Stimulated activated CD4-positive, alpha-beta T cell treated with anti-CD3 and anti-CD28 coated beads, Interleukin-2, amount 100 ng/mL, for 48 hours (primary cell): ENCODE measurements around the gene MCF2L.
"Not testable (repeated sequence)": the region's sequence is repeated elsewhere in the genome, so short reads cannot be mapped to it uniquely, and the experiment has no call there.

Source experiments
- DNase-seq, 2 donors: peaks; one replicate each; pipeline ENCODE4 v3.0.0-alpha.2; 2020

Gene MCF2L

GRCh38 chr13:113086991-113087922 is 118.2 kb downstream of the MCF2L start:
- no peak for DNase-seq

DNA sequence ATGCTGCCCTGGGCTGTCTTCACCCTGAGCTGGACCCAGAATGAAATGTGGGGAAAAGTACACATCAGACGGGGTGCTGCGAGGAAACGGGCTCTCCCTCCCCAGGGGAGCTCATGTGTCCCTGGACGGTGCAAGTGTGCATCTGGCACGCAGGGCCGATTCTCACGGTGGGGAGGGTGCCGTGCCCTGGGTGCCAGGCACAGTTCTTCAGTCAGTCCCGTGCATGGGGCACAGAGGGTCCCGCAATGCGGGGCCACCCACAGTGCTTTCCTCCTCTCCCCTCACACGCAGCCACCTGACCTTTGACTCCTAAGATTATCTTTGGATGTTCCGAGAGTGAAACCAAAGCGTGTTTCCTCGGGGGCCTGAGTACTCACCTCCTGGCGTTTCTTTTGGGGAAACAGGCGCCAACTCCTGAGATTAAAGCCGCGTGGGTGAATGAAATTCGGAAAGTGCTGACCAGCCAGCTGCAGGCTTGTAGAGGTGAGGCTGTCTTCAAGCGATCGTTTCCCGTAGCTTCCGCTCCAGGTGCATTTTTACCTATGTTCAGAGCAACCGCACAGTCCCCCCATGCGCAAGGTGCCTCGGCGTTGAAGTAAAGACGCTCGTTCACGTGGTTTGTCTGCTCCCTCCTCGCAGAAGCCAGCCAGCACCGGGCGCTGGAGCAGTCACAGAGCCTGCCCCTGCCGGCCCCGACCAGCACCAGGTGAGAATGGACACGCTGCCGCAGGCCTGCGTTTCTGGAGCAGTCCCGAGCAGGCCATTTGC is 119.1 kb downstream of the MCF2L start:
- no peak for DNase-seq

DNA sequence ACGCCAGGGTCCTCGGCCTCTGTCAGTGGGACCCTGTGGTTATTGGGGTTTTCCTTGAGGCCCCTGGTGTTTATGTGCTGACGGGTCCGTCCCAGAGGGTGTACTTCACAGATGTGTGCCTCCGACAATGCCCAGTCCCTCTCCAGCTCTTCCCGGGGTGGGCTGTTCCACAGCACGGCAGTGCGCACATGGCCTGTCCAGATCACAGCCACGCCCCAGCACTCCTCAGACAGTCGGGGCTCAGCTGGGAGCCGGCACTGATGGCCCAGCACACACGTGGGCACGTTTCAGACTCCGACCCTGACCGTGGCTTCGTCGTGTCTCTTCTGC is 119.6 kb downstream of the MCF2L start:
- no peak for DNase-seq

GRCh38 chr13:113089693-113090414 is 120.8 kb downstream of the MCF2L start:
- no peak for DNase-seq

GRCh38 chr13:113090415-113090770 is 121.4 kb downstream of the MCF2L start:
- no peak for DNase-seq

GRCh38 chr13:113090806-113091205 is 121.8 kb downstream of the MCF2L start:
- DNase-seq: no peak

DNA sequence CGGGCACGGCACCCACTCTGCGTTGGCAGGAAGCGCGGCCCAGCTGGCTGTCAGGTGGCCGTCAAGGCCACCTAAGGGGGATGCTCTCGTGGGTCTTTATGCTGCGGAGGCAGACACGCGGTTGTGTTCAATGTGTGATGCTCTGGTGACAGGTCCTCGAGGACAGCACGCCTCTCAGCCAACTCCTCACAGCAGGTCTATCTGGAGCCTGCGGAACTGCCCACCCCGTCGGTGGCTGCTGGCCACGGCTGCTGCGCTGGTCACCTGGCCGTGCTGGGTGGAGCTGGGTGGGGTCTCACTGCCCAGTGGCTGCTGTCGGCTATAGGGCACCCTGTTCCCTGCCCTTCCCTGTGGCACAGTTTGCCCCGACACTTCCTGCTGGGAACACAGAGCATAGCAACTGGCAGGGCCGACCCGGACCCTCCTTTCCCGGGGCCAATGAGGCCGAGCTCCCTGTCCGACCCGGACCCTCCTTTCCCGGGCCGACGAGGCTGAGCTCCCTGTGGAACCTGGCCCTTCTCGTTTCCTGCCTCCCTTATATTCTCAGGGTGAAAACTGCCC is 122.3 kb downstream of the MCF2L start:
- no peak for DNase-seq

GRCh38 chr13:113091891-113092775 is 123.1 kb downstream of the MCF2L start:
- no peak for DNase-seq

GRCh38 chr13:113092776-113093579 is 124.0 kb downstream of the MCF2L start:
- DNase-seq: no peak

- no peak for DNase-seq
Measured at GRCh38 chr13:113093580-113094409, 124.8 kb downstream of the MCF2L start.

DNA sequence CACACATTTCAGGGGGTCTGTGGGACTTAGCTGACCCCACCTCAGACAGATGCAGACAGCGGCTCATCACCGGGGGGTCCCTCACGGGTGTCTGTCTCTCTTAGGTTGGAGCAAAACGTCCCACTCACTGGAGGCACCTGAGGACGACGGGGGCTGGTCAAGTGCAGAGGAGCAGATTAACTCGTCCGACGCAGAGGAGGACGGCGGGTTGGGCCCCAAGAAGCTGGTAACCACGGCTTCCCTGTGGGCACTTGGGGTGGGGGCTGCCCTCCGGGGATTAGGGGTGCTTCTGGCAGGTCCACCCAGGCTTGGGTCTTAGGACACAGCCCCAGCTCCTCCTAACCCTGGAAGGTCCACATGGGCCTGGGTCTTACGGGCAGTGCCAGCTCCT is 125.4 kb downstream of the MCF2L start:
- no peak for DNase-seq

DNA sequence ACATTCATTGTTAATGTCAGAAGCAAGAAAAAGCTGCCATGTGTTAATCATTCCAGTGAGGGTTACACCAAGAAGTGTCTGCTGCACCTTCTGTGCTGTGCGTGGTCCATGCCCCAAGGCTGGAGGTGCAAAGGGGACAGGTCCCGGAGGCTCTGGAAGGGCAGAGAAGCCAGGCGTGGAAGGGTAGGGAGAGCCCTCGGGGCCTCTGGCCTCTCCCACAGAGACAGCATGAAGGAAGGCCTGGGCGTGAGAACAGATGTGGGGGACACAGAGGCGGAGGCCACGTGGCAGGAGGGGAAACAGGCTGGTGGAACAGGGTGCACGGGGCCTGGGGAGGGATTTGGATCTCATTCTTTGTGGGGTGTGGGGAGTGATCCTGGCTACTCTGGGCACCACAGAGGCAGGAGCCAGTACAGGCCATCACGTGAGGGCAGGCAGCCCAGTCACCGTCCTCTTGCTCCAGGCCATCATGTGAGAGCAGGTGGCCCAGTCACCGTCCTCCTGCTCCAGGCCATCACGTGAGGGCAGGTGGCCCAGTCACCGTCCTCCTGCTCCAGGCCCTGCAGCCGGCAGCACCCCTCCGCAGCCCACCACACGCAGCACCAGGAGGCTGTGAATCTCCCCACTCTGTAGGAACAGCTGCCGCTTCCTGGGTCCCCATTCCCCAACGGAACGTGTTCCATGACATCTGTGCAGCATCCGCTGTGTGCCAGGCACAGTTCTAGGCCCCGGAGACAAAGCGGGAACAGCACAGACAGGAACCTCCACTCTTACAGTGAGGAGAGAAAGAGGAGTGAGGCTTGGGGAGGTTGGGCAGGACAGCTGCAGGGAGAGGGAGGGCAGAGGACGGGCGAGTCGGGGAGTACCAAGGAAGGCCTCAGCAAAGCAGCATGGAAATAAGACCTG is 126.4 kb downstream of the MCF2L start:
- no peak for DNase-seq

DNA sequence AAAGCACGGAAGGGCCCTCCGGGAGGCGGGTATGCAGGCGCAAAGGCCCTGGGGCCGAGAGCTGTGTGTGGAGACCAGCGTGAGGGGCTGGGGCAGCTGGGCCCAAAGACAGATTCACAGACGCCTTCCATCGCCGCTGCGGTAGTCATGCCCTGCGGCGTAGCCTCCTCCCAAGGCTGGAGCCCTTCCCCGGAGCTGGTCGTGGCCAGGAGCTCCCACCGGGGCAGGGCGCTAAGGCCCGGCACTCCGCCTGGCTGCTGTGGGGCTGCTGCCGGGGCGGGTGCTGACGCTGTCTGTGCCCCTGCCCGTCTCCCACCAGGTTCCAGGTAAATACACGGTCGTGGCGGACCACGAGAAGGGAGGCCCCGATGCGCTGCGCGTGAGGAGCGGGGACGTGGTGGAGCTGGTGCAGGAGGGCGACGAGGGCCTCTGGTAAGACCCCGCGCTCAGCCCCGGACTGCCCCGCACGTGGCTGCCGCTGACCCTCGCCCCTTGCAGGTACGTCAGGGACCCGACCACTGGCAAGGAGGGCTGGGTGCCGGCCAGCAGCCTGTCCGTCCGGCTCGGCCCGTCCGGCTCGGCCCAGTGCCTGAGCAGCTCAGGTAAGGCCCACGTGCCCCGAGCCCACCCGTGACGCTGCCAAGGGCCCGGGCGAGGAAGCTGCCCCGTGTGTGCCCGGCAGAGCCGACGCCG is 127.2 kb downstream of the MCF2L start:
- DNase-seq: no peak

DNA sequence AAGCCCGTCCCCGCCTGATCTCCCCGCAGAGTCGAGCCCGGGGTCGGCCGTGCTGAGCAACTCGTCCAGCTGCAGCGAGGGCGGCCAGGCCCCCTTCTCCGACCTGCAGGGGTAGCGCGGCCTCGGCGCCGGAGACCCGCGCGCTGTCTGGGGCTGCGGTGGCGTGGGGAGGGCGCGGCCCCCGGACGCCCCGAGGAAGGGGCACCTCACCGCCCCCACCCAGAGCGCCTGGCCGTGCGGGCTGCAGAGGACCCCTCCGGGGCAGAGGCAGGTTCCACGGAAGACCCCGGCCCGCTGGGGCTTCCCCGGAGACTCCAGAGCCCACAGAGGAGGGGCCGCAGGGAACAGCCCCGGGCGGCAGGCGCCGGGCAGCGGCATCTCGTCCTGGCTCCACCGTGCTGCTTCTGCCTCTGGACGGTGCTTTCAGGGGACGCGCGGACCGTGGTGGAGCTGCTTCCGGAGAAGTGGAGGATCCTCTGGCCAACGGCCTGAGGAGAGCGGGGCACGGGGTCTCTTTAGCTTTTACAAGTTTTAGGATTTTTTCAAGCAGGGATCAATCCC is 127.8 kb downstream of the MCF2L start:
- DNase-seq: no peak

DNA sequence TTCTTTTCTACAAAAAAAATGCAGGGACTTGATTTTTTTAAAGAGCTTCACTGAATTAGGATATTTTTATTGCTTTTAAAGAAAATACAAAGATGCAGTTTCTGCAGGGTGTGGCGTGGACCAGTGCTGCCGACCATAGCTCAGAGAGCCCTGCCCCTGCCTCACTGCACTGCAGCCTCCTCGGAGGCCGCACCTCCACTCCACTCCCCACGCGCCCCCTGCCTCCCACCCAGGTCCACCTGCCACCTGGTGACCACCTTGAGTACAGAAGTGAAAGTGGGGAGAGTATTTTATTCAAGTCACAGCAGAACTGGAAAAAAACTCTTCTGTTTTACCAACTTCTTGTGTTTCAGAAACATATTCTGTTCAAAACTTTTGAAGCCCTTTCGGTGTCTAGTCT is 128.6 kb downstream of the MCF2L start:
- no peak for DNase-seq

GRCh38 chr13:113098162-113098732 is 129.2 kb downstream of the MCF2L start:
- DNase-seq: no peak

- no peak for DNase-seq
Measured at GRCh38 chr13:113099142-113099541, 130.1 kb downstream of the MCF2L start.

DNA sequence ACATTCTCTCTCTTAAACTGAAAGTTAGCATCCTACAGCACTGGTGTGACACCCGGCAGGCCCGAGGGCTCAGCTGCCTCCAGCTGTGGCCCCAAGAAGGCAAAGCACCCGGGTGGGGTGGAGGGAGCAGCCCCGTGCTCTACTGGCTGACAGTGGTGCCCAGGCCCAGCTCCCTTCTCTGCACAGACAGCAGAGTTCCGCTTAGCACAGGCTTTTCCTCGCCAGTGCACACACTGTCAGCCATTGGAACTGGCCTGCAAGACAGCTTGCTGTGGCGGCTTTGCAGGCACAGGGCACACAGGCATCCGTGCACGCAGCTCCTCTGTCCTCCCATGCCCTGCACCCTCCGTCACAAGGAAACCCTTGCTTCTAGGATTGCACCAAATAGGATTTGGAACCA is 133.3 kb downstream of the MCF2L start:
- DNase-seq: not testable (repeated sequence)
